ENCODE data around the gene TOPBP1.

GRCh38 chr3:133649486-133650068 is 12.2 kb downstream of the TOPBP1 start:
- TF ChIP-seq EGR1 (IDR thresholded peaks at IDR 0.05) = no peak
- no peak for TF ChIP-seq EP300 (IDR thresholded peaks at IDR 0.05; ENCODE audit: borderline replicate concordance)
- no peak for TF ChIP-seq YY1 (IDR thresholded peaks at IDR 0.05; ENCODE audit: low read depth)
- no peak for TF ChIP-seq REST (IDR thresholded peaks at IDR 0.05; ENCODE audit: low read depth)
- no peak for TF ChIP-seq NFIC (IDR thresholded peaks at IDR 0.05)
- TF ChIP-seq CREB1 (IDR thresholded peaks at IDR 0.05; ENCODE audit: low read depth) = no peak
- no peak for TF ChIP-seq FOXM1 (IDR thresholded peaks at IDR 0.05; ENCODE audit: borderline replicate concordance, low read depth)

All from Ishikawa (cell line).